ENCODE data around the gene SNTG2. TPM values are rescaled to one million over a fixed set of nuclear protein-coding genes. Genes with fewer than 3 reads are reported as not detected.

SNTG2 gene
- total and polyA plus RNA-seq, 2 of the 13 experiments (the other 11 are each of a cell fraction or from before 2014, with no cell fraction given) = not detected

DNA sequence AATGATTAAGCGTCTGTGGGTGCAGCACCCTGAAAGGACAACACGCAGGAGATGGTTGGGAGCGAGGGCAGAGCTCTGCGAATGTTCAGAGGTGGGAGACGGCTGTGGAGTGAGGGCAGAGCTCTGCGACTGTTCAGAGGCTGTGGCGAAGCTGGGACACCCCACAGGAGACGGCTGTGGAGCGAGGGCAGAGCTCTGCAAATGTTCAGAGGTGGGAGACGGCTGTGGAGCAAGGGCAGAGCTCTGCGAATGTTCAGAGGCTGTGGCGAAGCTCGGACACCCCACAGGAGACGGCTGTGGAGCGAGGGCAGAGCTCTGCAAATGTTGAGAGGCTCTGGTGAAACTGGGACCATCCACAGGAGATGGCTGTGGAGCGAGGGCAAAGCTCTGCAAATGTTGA, 40.0 kb upstream of the SNTG2 start (continued):
- TF ChIP-seq, protein P1, sequence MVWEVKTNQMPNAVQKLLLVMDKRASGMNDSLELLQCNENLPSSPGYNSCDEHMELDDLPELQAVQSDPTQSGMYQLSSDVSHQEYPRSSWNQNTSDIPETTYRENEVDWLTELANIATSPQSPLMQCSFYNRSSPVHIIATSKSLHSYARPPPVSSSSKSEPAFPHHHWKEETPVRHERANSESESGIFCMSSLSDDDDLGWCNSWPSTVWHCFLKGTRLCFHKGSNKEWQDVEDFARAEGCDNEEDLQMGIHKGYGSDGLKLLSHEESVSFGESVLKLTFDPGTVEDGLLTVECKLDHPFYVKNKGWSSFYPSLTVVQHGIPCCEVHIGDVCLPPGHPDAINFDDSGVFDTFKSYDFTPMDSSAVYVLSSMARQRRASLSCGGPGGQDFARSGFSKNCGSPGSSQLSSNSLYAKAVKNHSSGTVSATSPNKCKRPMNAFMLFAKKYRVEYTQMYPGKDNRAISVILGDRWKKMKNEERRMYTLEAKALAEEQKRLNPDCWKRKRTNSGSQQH (CRISPR knock-in tag; IDR thresholded peaks at IDR 0.05; ENCODE audit: low read depth) = no peak
- TF ChIP-seq SOX13 (IDR thresholded peaks at IDR 0.05) (no peak), SOX13 (CRISPR knock-in tag; conservative IDR thresholded peaks at IDR 0.05 in 1 of 2, IDR thresholded peaks at IDR 0.05 in 1 of 2) (no peak)
- TF ChIP-seq, protein P2, sequence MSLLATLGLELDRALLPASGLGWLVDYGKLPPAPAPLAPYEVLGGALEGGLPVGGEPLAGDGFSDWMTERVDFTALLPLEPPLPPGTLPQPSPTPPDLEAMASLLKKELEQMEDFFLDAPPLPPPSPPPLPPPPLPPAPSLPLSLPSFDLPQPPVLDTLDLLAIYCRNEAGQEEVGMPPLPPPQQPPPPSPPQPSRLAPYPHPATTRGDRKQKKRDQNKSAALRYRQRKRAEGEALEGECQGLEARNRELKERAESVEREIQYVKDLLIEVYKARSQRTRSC (CRISPR knock-in tag; IDR thresholded peaks at IDR 0.05; ENCODE audit: low read depth) = no peak

DNA sequence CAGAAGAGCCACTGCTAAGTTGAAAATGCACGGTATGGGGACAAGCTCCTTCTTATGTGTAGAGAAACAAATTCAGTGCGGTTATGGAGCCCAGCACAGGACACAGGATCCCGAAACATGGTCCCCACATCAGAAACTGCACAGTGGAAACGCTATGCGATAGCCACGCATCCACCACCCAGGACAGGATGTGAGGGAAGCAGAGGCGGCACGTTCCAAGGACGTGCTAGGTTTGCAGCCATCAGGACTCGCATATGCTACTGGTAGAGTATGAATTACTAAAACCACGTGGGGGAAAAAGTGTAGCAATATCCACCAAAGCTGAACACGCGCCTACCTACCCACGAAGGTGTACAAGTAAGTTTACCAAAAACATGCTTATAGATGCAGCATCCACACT, 34.7 kb upstream of the SNTG2 start:
- Histone ChIP-seq H3K4me1 (ENCODE audit: insufficient read depth, low read length) (no peaks in the 10 kb centered on the region), H4K20me1 (ENCODE audit: insufficient read depth, low read length) (no peaks in the 10 kb centered on the region), H3K9me3 (ENCODE audit: low read length) (no peaks in the 10 kb centered on the region), H3K4me3 (replicated peaks in 1 of 3; ENCODE audit: insufficient read depth in 1 of 3, low read depth in 2 of 3, low read length in 3 of 3) (no peak overlapping the region), H3K4me2 (ENCODE audit: low read depth, low read length) (no peak overlapping the region), H3K36me3 (replicated peaks in 1 of 2; ENCODE audit: control insufficient read depth in 1 of 2, insufficient read depth in 2 of 2, low read length in 2 of 2) (no peaks in the 10 kb centered on the region), H3K9ac (ENCODE audit: insufficient read depth, low read depth, low read length) (no peak overlapping the region), H3K27ac (ENCODE audit: extremely low read length, insufficient read depth, low read length) (no peak overlapping the region), H3K79me2 (ENCODE audit: insufficient read depth, low read length) (no peaks in the 10 kb centered on the region), H2AFZ (ENCODE audit: low read length) (no peak overlapping the region), H3K27me3 (ENCODE audit: control insufficient read depth in 1 of 2, insufficient read depth in 2 of 2, low read length in 2 of 2) (peaks cover 4 to 34% of the 10 kb centered on the region in 2 experiments; a peak in 3 of 5 replicates)
- ChIA-PET POLR2A (no interaction called here), CTCF (ENCODE audit: low intra/inter-chr PET ratio, low total read pairs) (no interaction called here)
- in situ Hi-C loops (cut with HindIII; ENCODE audit: extremely low pct_ligation_motif_present, low pct_unique_long_range_greater_than_20kb) = no loop called here
- no peak for FAIRE-seq
- intact Hi-C loops (cut with micrococcal nuclease; ENCODE audit: unreplicated experiment) = no loop called here
- 32% methylated on average over 14 of the region's 14 CpGs for WGBS (ENCODE audit: low lambda C conversion rate)
- BruUV-seq (replicated peaks) = no TSS peak
- ATAC-seq = no peak
- DNase-seq (ENCODE audit: low spot score) = no peak
- TF ChIP-seq, protein P3, sequence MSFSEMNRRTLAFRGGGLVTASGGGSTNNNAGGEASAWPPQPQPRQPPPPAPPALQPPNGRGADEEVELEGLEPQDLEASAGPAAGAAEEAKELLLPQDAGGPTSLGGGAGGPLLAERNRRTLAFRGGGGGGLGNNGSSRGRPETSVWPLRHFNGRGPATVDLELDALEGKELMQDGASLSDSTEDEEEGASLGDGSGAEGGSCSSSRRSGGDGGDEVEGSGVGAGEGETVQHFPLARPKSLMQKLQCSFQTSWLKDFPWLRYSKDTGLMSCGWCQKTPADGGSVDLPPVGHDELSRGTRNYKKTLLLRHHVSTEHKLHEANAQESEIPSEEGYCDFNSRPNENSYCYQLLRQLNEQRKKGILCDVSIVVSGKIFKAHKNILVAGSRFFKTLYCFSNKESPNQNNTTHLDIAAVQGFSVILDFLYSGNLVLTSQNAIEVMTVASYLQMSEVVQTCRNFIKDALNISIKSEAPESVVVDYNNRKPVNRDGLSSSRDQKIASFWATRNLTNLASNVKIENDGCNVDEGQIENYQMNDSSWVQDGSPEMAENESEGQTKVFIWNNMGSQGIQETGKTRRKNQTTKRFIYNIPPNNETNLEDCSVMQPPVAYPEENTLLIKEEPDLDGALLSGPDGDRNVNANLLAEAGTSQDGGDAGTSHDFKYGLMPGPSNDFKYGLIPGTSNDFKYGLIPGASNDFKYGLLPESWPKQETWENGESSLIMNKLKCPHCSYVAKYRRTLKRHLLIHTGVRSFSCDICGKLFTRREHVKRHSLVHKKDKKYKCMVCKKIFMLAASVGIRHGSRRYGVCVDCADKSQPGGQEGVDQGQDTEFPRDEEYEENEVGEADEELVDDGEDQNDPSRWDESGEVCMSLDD (CRISPR knock-in tag; IDR thresholded peaks at IDR 0.05; ENCODE audit: borderline replicate concordance) = no peak
- TF ChIP-seq, protein P4, sequence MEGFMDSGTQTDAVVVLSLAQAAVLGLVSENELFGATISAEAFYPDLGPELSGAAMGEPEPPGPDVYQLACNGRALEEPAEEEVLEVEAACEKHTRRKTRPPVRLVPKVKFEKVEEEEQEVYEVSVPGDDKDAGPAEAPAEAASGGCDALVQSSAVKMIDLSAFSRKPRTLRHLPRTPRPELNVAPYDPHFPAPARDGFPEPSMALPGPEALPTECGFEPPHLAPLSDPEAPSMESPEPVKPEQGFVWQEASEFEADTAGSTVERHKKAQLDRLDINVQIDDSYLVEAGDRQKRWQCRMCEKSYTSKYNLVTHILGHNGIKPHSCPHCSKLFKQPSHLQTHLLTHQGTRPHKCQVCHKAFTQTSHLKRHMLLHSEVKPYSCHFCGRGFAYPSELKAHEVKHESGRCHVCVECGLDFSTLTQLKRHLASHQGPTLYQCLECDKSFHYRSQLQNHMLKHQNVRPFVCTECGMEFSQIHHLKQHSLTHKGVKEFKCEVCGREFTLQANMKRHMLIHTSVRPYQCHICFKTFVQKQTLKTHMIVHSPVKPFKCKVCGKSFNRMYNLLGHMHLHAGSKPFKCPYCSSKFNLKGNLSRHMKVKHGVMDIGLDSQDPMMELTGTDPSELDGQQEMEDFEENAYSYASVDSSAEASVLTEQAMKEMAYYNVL (CRISPR knock-in tag; IDR thresholded peaks at IDR 0.05; ENCODE audit: borderline replicate concordance) = no peak
- TF ChIP-seq, protein P5, sequence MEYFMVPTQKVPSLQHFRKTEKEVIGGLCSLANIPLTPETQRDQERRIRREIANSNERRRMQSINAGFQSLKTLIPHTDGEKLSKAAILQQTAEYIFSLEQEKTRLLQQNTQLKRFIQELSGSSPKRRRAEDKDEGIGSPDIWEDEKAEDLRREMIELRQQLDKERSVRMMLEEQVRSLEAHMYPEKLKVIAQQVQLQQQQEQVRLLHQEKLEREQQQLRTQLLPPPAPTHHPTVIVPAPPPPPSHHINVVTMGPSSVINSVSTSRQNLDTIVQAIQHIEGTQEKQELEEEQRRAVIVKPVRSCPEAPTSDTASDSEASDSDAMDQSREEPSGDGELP (IDR thresholded peaks at IDR 0.05; ENCODE audit: borderline replicate concordance, low read depth) = no peak
- TF ChIP-seq ZNF557 (CRISPR knock-in tag; IDR thresholded peaks at IDR 0.05) (no peak), GZF1 (CRISPR knock-in tag; IDR thresholded peaks at IDR 0.05) (no peak), ZNF33A (CRISPR knock-in tag; IDR thresholded peaks at IDR 0.05; ENCODE audit: borderline replicate concordance) (no peak), RBM22 (optimal IDR thresholded peaks at IDR 0.05; ENCODE audit: low read length) (no peak)
- TF ChIP-seq, protein P6, sequence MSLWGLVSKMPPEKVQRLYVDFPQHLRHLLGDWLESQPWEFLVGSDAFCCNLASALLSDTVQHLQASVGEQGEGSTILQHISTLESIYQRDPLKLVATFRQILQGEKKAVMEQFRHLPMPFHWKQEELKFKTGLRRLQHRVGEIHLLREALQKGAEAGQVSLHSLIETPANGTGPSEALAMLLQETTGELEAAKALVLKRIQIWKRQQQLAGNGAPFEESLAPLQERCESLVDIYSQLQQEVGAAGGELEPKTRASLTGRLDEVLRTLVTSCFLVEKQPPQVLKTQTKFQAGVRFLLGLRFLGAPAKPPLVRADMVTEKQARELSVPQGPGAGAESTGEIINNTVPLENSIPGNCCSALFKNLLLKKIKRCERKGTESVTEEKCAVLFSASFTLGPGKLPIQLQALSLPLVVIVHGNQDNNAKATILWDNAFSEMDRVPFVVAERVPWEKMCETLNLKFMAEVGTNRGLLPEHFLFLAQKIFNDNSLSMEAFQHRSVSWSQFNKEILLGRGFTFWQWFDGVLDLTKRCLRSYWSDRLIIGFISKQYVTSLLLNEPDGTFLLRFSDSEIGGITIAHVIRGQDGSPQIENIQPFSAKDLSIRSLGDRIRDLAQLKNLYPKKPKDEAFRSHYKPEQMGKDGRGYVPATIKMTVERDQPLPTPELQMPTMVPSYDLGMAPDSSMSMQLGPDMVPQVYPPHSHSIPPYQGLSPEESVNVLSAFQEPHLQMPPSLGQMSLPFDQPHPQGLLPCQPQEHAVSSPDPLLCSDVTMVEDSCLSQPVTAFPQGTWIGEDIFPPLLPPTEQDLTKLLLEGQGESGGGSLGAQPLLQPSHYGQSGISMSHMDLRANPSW (CRISPR knock-in tag; IDR thresholded peaks at IDR 0.05; ENCODE audit: borderline replicate concordance) = no peak
